GM23248 (cell line): ENCODE data around the gene TXNDC17.

Source experiments
- EZH2 ChIP-seq: fragments of 200-600 bp; sonication (generic); IDR thresholded peaks from 2 replicates; pipeline ENCODE4 v1.6.1; 2018; ENCODE audit warnings: antibody characterized with exemption, mild to moderate bottlenecking; ENCODE audit not compliant: insufficient read depth, poor library complexity, severe bottlenecking
- EZH2phosphoT487 ChIP-seq: fragments of 200-600 bp; sonication (generic); IDR thresholded peaks from 2 replicates; pipeline ENCODE4 v1.6.1; 2018; ENCODE audit warnings: antibody characterized with exemption, moderate library complexity, mild to moderate bottlenecking, low read depth; ENCODE audit not compliant: insufficient read depth

DNA sequence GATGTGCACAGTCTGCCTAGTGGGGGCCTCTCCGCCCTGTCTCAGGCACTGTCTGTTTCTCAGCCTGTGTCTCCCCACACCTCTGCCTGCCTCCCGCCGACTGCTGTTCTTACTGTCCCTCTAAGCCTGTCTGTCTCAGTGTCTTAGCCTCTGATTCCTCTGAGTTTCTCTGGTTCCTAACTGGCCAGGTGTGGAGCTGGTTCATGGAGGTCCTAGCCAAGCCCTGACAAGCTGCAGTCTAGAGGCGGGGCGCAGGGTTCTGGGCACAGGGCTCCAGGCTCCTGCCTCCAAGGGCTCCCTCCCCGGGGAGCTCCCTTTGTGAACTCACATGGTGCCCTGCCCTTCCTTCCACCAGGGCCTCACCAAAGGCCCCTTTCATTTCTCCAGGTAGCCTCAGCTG is 30.1 kb downstream of the TXNDC17 start:
- TF ChIP-seq EZH2 (no peak), EZH2phosphoT487 (no peak)
